HG03521 (cell line): ENCODE measurements around the gene SMU1.
"Not testable (repeated sequence)": the region's sequence is repeated elsewhere in the genome, so short reads cannot be mapped to it uniquely, and the experiment has no call there.

Source experiments
- ATAC-seq: cut with Tn5 transposase; IDR thresholded peaks from one replicate; pipeline ENCODE4 v1.9.1; 2021; ENCODE audit warnings: mild to moderate bottlenecking, moderate library complexity; ENCODE audit not compliant: unreplicated experiment

Gene SMU1

DNA sequence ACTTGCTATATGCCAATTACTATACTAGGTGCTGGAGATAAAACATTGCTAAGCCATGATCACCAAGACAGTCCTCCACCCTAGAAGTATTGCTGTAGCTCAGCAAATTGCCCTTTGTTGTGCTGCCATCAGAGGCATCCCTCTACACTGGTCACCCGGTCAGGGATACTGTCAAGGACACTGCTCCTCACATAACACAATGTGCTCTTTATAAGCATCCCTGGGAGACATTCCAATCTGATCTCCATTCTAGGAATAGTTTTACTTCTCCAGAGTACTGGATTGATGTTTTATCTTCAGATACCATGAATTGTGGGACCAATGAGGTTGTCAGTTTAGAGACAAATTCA lies 61.8 kb downstream of the SMU1 start:
- no peak for ATAC-seq

DNA sequence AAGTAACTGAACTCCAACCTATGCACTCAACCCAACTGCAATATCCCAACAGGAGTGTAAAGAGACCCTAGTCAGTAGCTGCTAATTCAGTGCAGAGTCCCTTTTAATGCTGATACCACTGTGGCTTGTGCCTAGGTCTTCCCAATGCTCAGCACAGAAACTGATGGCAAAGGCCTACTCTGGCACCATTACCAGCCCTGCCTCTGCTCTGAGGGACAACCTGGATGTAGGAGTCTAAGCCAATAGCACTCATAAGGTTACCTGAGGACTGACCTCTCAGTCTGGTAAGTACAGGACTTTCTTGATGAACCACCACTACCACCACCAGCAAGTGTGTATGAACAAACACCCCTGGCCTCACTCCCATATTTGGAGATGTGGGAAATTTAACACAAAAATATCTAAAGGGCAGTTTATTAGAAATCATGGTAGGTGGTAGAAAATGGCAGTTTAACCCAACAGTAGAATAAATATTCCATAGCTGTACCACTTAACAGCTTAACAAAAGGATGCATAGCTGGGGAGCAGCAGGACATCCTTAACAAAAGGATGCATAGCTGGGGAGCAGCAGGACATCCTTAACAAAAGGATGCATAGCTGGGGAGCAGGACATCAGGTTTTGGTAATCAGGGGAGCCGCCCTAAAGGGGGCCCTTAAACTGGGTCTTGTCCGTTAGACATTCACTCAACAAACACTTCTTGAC lies 62.4 kb downstream of the SMU1 start:
- ATAC-seq, result no peak

DNA sequence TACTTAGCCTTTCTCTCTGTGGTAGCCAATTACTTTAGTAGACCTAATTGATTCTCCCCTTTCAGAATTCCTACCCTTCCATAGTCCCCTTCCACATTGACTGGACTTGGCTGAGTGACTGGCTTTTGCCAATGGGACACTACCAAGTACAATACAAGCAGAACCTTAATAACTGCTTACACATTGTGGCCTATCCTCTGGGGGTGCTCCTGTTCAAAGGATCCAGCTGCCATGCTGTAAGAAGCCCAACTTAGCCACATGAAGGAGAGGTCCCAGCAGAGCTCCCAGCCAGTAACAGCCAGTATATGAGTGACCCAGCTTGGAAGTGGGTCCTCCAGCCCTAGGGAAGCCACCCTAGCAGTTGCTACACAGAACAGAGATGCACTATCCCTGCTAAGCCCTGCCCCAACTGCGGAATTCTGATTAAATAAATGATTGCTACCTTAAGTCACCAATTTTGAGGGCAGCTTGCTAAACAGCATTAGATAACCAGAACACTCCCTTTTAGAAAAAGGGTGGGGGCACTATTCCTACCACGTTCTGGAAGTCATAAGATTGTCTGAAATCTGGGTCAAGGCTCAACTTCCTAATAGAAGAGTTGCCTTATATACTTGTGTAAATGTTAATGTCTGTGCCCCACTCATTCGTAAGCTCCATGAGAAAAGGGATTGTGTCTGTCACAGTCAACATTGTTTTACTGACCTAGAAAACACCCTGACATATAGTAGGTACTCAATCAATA lies 64.0 kb downstream of the SMU1 start:
- ATAC-seq, result no peak

DNA sequence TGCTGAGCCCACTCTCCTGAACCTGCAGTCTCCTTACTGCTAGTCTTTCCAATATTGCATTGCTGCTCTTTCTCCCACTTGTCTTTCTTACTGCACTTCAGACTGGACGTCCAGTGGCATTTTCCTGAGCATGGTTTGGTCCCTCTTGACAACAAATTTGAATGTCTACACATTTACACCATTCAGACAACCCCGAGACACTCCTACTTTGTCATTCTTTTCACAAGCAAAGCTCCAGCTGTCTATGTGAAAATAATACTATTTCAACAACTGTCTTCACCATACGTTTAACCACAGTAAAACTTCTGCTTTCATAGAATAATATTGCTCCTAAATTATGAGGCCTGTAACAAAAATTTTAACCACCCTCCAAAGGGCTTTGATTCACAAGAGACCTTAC lies 64.6 kb downstream of the SMU1 start:
- no peak for ATAC-seq

DNA sequence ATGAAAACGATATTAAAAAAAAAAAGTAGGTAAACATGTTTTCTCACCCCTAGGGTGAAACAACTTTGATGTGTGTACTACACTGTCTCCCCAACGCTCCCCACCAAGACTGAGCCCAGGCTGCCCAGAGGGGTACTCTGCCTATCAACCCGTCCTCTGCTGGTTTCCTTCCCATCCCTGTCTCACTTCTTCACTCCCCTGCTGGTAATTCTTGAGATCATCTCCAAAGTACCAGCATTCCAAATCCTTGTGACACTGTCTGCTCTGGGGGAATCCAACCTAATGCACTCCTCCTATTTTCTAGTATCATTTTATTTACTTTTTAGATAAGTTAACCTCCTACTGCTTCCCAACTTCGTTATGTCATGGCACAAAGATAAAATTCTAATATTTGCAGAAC lies 68.7 kb downstream of the SMU1 start:
- ATAC-seq, result no peak

DNA sequence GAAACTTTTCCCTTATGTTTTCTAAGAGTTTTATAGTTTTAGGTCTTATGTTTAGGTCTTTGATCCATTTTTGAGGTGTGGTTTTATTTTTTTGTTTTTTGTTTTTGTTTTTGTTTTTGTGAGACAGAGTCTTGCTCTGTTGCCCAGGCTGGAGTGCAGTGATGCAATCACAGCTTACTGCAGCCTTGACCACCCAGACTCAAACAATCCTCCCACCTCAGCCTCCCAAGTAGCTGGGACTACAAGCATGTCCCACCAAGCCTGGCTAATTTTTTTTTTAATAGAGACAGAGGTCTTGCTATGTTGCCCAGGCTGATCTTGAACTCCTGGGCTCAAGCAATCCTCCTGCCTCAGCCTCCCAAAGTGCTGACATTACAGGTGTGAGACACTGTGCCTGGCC lies 71.1 kb downstream of the SMU1 start:
- ATAC-seq, result not testable (repeated sequence)

DNA sequence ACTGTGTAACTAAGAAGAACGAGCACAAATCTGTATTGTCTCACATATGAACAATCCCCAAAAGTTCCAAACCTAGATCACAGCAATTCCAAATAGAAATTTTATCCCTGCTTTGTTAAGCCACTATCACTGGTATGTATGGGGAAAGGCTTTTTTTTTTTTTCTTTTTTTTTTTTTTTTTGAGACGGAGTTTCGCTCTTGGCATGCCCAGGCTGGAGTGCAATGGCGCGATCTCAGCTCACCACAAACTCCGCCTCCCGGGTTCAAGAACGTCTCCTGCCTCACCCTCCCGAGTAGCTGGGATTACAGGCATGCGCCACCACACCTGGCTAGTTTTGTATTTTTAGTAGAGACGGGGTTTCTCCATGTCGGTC lies 75.8 kb downstream of the SMU1 start:
- not testable (repeated sequence) for ATAC-seq

DNA sequence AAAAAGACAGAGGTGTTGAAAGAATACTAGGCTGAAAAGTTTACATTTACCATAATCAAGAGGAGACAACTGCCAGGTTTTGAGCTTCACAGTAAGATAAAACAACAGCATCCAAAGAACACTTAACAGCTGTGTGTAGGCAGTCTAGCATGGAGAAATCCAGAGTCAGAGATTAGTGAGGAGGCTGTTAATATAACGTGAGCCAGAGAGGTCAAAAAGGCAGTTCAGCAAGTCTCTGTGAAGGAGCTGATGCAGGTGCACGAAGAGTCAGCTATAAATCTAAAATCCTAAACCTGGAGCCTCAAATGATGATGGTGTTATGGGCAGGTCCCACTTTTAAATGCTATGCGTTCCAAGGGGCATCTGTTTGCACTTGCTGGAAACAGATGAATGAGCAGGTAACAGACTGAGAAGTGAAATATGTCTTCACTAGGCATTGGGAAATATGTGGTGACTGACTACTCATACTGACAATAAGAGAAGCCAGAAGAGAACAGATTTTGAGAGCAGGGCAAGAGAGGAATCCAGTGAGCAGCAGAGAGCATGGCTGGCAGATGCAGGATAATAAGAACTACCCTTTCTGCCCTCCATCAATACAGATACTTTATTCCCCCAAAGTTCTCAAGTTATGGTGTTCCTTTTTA lies 83.8 kb downstream of the SMU1 start:
- no peak for ATAC-seq

DNA sequence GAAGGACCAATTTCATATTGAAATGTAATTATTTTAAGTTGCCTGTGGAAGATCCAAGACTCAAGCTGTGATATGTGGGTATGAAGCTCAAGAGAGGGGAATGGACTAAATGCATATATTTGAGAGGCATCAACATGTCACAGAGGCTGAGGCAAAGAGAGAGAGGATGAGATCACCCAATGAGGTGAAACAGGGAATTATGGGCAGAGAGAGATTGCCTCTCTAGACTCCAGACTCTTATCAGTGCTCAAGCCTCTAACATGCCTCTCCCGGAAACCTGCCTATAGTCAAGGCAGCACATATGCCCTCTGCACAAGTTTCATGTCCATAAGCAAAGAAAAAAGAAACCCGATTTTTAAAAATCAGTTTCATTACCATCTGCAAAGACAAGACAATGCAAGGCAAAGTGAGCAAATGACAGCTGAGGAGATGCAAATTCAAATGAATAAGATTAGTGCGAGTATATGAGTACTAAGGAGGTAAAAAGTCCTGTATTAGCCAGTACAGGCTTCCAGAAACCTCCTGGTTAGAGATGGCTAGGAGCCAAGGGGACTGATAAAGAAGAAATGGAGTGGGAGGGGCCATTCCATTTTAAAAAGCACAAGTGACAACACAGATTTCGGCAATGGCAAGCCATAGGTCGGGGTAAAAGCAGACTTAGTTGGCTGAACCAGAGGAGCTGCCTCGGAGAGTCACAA lies 84.4 kb downstream of the SMU1 start:
- no peak for ATAC-seq
